ENCODE data around the gene IRGQ. TPM values are rescaled to one million over a fixed set of nuclear protein-coding genes. Genes with fewer than 3 reads are reported as not detected.

IRGQ gene
- total RNA-seq, 1 donor from 2014 or later, result 27.4 TPM

GRCh38 chr19:43564800-43565199, 31.1 kb downstream of the IRGQ start:
- Mint-ChIP-seq H3K9me3 (no peaks in the 10 kb centered on the region), H3K4me3 (no peak overlapping the region), H3K27ac (peak overlapping the region; percentile 87), H3K36me3 (peaks cover 22% of the 10 kb centered on the region), H3K4me1 (no peaks in the 10 kb centered on the region), H3K27me3 (ENCODE audit: insufficient read depth, low read depth) (no peaks in the 10 kb centered on the region)
- Histone ChIP-seq H3K79me2 (ENCODE audit: low read depth) (peaks cover 8% of the 10 kb centered on the region), H3K9ac (no peak overlapping the region), H3K4me2 (no peak overlapping the region), H3K4me3 (no peak overlapping the region), H4K20me1 (ENCODE audit: low read depth) (no peaks in the 10 kb centered on the region), H2AFZ (replicated peaks) (no peak overlapping the region), H3K4me1 (no peaks in the 10 kb centered on the region), H3K27me3 (no peaks in the 10 kb centered on the region), H3F3A (ENCODE audit: low read depth) (no peaks in the 10 kb centered on the region), H3K9me3 (ENCODE audit: low read depth) (no peaks in the 10 kb centered on the region), H3K36me3 (no peaks in the 10 kb centered on the region), H3K27ac (no peak overlapping the region)
- no peak for DNase-seq (ENCODE audit: low spot score)
- TF ChIP-seq EZH2phosphoT487 (IDR thresholded peaks at IDR 0.05) (no peak), CTCF (IDR thresholded peaks at IDR 0.05) (no peak), EZH2 (IDR thresholded peaks at IDR 0.05) (no peak)

- no peaks in the 10 kb centered on the region for H3K36me3 ChIP-seq
- H3K79me2 ChIP-seq (ENCODE audit: low read depth), result no peaks in the 10 kb centered on the region
- H3K27me3 ChIP-seq, result no peaks in the 10 kb centered on the region
- no peak overlapping the region for H3K4me2 ChIP-seq
- no peak overlapping the region for H3K4me3 ChIP-seq
- no peaks in the 10 kb centered on the region for H3K9me3 ChIP-seq (ENCODE audit: low read depth)
- no peaks in the 10 kb centered on the region for H3K4me1 ChIP-seq
- H3K4me3 Mint-ChIP-seq, result no peak overlapping the region
- no peak for TF ChIP-seq EZH2 (IDR thresholded peaks at IDR 0.05)
- no peak for TF ChIP-seq CTCF (IDR thresholded peaks at IDR 0.05)
- TF ChIP-seq EZH2phosphoT487 (IDR thresholded peaks at IDR 0.05), result no peak
- no peak overlapping the region for H3K9ac ChIP-seq
- DNase-seq (ENCODE audit: low spot score), result no peak
- H3K4me1 Mint-ChIP-seq, result no peaks in the 10 kb centered on the region
- H3K27ac ChIP-seq, result no peak overlapping the region
- no peak overlapping the region for H2AFZ ChIP-seq (replicated peaks)
- no peaks in the 10 kb centered on the region for H3F3A ChIP-seq (ENCODE audit: low read depth)
- H3K27ac Mint-ChIP-seq, result no peak overlapping the region
- H3K9me3 Mint-ChIP-seq, result no peaks in the 10 kb centered on the region
- no peaks in the 10 kb centered on the region for H3K27me3 Mint-ChIP-seq (ENCODE audit: insufficient read depth, low read depth)
- H4K20me1 ChIP-seq (ENCODE audit: low read depth), result no peaks in the 10 kb centered on the region
- peaks cover 21% of the 10 kb centered on the region for H3K36me3 Mint-ChIP-seq
Observed at GRCh38 chr19:43563816-43564457, 32.0 kb downstream of the IRGQ start.

GRCh38 chr19:43562698-43563241, 33.2 kb downstream of the IRGQ start:
- H3K4me3 ChIP-seq, result no peak overlapping the region
- H2AFZ ChIP-seq (replicated peaks), result no peak overlapping the region
- DNase-seq (ENCODE audit: low spot score), result no peak
- H3K36me3 Mint-ChIP-seq, result peaks cover 21% of the 10 kb centered on the region
- H3K36me3 ChIP-seq, result no peaks in the 10 kb centered on the region
- no peak overlapping the region for H3K9ac ChIP-seq
- no peaks in the 10 kb centered on the region for H3K79me2 ChIP-seq (ENCODE audit: low read depth)
- H3K9me3 ChIP-seq (ENCODE audit: low read depth), result no peaks in the 10 kb centered on the region
- no peaks in the 10 kb centered on the region for H3K27me3 ChIP-seq
- TF ChIP-seq EZH2 (IDR thresholded peaks at IDR 0.05) (no peak), CTCF (IDR thresholded peaks at IDR 0.05) (no peak), EZH2phosphoT487 (IDR thresholded peaks at IDR 0.05) (no peak)
- H3K9me3 Mint-ChIP-seq, result no peaks in the 10 kb centered on the region
- no peaks in the 10 kb centered on the region for H4K20me1 ChIP-seq (ENCODE audit: low read depth)
- no peaks in the 10 kb centered on the region for H3K4me1 ChIP-seq
- H3F3A ChIP-seq (ENCODE audit: low read depth), result no peaks in the 10 kb centered on the region
- no peak overlapping the region for H3K27ac Mint-ChIP-seq
- H3K4me1 Mint-ChIP-seq, result no peaks in the 10 kb centered on the region
- H3K27ac ChIP-seq, result no peak overlapping the region
- H3K27me3 Mint-ChIP-seq (ENCODE audit: insufficient read depth, low read depth), result no peaks in the 10 kb centered on the region
- no peak overlapping the region for H3K4me2 ChIP-seq
- H3K4me3 Mint-ChIP-seq, result no peak overlapping the region
